ENCODE measurements around the gene SORBS2.

SORBS2 gene

DNA sequence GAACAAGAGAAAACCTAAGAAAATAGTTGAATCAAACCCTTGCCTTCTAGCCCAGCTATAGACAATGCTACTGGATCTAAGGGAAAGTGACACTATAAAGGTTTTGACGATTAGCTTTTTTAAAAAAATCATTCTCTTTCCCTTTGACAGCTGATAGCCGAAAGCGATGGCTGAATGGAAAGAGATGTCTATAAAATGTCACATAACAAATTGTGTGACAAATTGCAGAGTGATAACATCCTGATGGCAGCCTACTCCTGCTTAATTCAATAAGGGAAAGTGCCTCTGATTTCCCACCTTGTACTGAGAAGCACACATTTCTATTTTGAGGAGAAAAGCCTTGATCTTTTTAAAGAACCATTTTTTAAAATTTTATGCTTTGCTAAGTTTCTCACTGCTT lies 114.5 kb downstream of the SORBS2 start:
- no peak for DNase-seq (ENCODE audit: low spot score)
- TF ChIP-seq, protein P1, sequence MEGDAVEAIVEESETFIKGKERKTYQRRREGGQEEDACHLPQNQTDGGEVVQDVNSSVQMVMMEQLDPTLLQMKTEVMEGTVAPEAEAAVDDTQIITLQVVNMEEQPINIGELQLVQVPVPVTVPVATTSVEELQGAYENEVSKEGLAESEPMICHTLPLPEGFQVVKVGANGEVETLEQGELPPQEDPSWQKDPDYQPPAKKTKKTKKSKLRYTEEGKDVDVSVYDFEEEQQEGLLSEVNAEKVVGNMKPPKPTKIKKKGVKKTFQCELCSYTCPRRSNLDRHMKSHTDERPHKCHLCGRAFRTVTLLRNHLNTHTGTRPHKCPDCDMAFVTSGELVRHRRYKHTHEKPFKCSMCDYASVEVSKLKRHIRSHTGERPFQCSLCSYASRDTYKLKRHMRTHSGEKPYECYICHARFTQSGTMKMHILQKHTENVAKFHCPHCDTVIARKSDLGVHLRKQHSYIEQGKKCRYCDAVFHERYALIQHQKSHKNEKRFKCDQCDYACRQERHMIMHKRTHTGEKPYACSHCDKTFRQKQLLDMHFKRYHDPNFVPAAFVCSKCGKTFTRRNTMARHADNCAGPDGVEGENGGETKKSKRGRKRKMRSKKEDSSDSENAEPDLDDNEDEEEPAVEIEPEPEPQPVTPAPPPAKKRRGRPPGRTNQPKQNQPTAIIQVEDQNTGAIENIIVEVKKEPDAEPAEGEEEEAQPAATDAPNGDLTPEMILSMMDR (IDR thresholded peaks at IDR 0.05; ENCODE audit: extremely low read depth, missing control alignments): no peak

DNA sequence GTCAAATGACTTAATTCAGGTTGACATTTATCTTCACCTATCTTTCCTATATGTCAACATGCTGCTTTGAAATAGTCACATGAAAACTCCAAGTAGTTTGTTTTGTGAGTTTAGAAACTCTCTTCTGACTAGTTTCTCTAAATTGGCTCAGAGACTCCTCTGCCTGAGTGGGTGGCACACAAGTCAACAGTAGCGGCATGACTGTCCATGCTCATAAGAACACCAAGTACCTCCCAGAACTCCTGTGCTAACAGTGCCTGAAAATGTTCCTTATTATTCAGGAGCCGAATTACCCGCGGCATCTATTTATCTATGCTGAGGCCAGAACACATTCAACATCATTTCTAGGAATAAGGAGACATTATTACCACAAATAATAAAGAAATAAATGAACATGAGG lies 116.3 kb downstream of the SORBS2 start:
- TF ChIP-seq, protein P1 (IDR thresholded peaks at IDR 0.05; ENCODE audit: extremely low read depth, missing control alignments): no peak
- no peak for DNase-seq (ENCODE audit: low spot score)

DNA sequence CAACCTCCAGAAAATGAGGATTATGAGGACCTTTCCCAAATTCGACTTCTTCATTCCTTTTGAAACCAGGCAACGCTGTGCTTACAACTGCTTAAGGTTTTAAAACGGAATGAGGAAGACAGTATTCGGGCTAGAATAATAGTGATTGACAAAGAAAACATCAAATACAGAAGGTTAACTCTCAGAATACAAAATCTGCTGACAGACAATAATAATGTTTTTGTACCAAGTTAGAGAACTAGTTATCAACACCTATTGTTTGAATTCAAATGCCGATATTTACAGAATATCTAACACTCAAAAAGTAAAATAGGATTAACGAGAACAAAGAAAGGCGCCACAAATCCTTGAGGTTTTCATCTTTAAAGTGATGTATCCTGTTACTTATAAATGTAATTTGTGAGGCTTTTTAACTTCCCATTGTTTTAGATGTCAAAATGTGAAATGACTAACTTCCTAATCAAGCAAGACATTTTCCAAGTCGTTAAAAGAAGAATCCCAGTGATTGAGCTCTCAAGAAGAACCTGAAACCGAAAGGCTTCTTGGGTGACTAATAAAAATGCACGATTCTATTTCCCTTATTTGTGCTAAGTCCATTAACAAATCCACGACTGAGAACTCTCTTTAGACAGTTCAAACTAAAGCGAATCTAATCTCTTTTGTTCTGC lies 118.3 kb downstream of the SORBS2 start:
- no peak for DNase-seq (ENCODE audit: low spot score)
- TF ChIP-seq, protein P1 (IDR thresholded peaks at IDR 0.05; ENCODE audit: extremely low read depth, missing control alignments): no peak

DNA sequence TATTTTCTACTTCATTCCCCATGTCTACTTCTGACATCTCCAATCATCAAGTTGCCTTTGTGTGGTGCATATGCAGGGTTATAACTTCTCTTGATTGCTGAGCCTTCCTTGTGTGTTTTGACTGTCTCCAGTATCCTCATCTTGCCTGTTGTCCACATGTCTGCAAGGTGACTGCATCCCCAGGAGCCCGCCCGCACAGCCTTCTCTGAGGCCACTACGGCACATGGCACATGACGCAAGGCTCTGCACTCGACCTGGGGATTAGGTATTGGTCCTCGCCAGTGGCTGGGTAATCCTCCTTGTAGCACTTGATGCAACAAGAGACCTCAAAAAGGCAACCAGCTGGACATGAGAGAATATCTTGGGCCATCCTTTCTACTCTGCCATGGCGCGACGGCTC lies 122.6 kb downstream of the SORBS2 start:
- DNase-seq (ENCODE audit: low spot score): no peak
- TF ChIP-seq, protein P1 (IDR thresholded peaks at IDR 0.05; ENCODE audit: extremely low read depth, missing control alignments): no peak

DNA sequence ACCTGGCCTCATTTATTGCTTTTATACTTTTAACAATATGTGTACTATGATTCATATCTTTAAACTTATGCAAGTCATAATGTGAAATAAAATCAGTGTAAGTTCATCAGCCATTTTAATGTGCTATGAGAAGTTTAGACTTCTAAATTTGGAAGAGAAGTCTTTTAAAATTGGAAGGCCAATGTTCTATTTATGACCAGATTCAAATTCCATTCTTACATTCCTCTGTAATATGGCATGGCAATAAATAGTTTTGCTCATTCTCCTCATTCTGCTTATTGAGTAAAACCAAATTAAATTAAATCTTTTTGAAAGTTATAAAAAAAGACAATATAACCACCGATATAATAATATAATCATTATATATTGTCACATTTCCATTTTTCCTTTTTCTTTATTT lies 126.2 kb downstream of the SORBS2 start:
- DNase-seq (ENCODE audit: low spot score): no peak
- TF ChIP-seq, protein P1 (IDR thresholded peaks at IDR 0.05; ENCODE audit: extremely low read depth, missing control alignments): no peak

DNA sequence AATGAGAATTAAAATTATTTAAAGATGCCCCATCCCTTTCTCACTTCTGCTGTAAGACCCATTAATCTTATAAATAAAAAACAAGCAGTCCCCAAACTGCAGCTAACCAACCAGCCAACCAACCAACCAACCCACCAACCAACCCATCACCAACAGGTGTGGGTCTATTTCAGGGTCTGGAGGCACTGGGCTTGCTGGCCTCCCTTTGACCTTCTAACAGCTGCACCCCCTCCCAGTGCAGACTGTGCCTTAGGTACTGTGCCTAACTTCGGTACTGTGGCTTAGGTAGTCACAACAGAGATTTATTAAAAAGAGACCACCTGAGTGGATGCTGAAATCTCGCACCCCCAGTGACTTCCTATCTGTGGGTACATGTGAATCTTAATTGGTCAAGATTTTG lies 128.1 kb downstream of the SORBS2 start:
- DNase-seq (ENCODE audit: low spot score): no peak
- TF ChIP-seq, protein P1 (IDR thresholded peaks at IDR 0.05; ENCODE audit: extremely low read depth, missing control alignments): no peak

DNA sequence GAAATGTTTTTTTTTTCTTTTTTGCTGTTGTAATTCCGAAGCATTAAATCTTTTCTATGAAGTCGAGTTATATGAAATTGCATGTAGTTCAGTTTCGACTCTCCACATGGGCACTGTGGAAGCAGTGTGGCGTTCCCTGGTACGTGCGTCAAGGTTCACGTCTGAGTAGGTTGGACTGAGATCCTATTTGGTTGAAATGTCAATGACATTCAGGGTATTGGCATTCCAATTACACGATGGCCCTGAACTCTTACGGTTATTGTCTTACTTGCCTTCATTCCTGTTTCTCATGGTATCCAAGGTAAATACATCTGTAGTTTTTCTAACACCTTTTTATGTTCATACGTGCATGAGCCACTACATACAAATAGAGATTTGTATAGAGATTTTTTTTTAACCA lies 128.8 kb downstream of the SORBS2 start:
- TF ChIP-seq, protein P1 (IDR thresholded peaks at IDR 0.05; ENCODE audit: extremely low read depth, missing control alignments): no peak
- no peak for DNase-seq (ENCODE audit: low spot score)
